HG03045 (cell line): ENCODE results near the gene SMPD4.
"Not testable (repeated sequence)": the region's sequence is repeated elsewhere in the genome, so short reads cannot be mapped to it uniquely, and the experiment has no call there.

Experiments
- ATAC-seq: cut with Tn5 transposase; IDR thresholded peaks from one replicate; pipeline ENCODE4 v1.9.1; 2021; ENCODE audit warnings: mild to moderate bottlenecking, moderate library complexity; ENCODE audit not compliant: unreplicated experiment

Gene SMPD4

DNA sequence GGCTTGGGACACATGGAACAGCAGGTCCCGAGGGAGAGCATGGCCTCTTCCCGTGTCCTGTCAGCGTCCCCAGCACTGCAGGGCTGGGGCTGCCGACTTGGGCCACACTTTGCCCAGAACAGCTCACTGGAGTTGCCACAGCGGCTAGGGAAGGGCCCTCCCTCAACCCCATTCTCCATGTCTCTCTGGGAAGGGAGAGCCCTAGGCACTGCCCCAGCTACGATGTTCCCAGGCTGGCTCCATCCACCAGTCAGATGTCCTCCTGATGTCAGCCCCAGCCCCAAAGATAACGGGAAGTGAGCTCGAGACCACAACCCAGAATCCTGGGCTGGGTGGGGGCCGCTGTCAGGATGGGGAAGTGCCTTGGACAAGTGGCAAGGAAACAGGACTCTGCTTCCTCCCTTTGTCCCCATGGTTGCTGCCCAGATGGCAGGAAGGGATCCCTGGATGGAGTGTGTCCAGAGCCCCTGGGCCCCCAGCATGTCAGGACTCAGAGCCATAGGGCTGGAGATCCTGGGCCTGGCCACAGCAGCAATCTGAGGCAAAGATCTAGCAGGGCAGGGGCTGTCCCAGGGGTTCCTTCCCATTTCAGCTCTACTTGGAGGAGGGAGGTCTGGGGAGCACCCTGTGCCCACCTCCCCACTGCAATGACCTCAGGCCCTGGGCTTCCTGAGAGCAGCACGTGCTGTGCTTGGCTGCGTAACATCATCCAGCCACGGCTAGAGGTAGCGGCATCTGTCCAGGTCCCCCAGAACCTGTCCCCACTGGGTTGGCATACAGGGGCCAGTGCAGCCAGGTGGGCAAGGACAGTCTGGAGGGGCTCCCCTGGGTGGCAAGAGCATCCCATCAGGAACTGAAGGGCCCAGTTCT, 38.8 kb downstream of the SMPD4 start:
- ATAC-seq = not testable (repeated sequence)

DNA sequence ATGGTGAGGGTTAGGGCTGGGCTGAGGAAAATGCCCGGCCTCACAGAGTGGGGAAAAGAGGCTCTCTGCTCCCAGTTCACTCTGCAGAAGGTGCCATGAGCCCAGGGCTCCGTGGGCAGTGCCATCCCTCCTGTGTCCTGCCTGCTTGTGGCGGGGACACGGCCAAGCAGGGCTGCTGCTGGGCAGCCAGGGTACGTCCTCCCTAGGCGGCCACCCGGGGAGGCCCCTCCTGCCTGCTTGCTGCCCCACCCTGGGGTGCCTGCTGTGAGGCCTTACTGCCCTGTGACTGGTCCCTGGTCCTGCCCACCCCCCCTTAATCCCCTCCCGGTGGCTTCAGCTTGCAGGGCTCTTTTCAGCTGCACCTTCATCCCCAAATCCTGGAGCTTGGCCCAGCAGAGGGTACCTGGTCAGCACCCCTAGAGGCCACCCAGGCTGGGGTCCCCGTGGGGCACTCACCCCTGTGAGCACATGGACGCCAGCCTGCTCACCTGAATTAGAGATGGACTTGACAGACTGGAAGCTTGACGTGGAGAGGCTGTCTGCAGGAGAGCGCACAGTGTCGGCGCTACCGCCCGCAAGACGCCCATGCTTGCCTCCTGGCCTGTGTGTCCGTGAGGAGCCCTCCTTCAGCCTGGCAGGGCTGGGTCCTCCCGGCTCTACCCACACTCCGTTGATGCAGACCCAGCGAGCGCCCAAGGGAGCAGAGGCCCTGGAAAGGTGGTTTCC, 39.6 kb downstream of the SMPD4 start:
- not testable (repeated sequence) for ATAC-seq

DNA sequence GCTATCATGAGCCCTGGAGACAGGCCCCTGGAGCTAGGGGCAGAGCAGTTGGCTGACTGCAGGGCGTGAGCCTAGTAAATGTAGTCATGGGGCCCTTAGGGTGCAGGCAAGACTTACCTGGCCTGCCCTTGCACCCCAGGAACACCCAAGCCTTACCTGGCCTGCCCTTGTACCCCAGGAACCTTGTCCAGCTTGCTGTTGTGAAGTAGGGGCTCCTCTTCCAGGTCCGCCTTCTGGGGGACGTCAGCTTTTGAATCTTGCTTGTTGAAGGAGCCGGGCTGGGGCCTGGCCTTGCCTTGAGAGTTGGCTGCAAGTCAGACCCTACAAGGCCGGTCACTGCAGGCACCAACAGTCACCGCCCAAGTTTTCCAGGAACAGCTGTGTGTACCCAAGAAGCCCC, 40.4 kb downstream of the SMPD4 start:
- ATAC-seq = not testable (repeated sequence)

DNA sequence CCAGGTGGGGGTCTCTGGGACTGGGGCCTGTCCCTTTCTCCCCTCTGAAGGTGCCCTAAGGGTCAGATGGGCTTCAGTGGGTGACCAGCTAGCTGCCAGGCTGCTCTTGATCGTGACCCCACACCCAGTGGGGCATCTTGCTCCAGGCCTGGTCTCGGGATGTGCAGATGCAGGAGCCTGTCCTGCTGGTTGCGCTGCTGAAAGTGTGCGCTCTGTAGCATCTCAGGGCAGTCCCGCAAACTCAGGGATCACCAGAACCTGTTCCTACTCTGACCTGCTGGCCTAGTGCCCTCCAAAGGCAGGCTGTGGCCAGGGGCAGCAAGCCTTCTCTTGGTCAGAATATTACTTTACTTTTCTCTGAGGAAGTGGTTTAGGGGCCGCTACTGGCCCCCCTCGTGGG, 40.9 kb downstream of the SMPD4 start:
- ATAC-seq = not testable (repeated sequence)

DNA sequence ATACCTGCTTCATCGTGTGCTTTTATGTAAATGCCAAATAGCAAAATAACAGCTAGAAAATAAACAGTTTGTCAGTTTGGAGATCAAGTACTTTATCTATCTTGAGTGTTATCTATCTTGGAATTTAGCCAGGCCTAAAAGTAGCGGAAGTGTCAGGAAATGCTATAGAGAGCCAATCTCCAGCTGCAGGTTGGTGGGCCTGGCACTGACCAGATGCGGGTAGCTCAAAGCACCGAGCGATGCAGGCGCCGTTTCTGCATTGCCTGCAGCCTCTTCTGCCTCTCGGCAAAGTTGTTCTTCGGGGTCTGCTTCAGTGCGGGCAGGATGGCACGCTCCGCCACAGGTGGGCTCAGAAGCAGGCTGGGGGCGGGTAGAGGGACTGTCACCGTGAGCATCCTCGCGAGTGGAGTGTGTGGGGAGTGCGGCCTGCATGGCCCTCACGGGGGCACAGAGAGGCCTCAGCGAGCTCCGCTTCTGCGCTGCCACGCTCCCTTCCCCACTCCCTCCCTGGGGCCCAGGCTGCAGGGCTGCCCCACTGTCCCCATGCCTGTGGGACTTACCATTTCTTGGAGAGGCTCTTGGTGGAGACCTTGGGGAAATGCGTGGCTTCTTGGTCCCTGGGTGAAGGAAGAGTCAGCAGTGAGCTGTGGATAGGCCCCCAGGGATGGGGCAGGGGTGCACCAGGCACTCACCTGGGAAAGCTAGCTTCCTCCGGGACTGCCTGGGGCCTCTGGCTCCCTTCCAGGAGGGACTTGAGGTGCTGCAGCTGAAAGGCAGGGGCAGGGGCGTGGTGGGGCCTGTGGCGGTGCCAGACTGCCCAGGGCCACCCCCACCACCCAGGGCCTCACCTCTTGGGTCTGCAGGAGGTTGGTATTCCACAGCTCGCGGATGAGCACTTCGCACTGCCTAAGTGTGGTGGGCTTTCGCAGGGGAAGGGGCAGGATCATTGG, 41.8 kb downstream of the SMPD4 start:
- ATAC-seq = not testable (repeated sequence)

DNA sequence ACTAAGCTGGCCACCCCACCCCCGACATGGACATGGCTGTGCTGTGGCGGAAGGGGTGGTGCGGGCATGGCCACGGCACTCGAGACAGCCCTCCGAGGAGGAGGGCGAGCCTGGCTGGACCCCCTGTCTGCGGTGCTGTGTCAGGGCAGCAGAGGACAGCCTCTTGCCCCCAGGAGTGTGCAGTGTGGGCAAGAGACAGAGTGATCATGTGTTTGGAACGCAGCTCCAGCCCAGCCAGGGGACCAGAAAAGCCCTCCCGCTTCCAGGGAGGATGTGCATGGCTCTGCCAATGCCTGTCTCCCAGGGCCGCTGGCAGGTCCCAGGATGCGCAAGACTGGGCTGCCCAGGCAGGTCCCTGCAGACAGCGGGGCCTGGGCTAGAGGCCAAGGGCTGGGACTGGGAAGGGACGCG, 42.6 kb downstream of the SMPD4 start:
- not testable (repeated sequence) for ATAC-seq

DNA sequence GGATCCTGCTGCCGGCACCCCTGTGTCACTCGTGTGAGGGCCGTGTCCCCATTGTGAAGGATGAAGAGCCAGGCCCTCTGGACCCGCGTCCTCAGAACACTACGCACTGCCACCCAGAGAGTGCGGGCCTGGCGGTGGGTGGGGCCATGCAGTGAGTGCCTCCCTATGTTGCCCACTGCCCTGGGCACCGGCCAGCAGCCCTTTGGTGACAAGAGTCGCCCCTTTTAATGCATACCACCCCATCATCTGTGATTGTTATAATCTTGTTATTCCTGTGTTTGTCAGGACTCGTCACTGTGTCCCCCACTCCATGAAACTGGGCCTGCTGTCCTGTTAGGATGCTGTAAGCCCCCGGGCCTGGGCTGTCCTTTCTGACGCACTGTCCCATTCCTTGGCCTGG, 43.1 kb downstream of the SMPD4 start:
- not testable (repeated sequence) for ATAC-seq

DNA sequence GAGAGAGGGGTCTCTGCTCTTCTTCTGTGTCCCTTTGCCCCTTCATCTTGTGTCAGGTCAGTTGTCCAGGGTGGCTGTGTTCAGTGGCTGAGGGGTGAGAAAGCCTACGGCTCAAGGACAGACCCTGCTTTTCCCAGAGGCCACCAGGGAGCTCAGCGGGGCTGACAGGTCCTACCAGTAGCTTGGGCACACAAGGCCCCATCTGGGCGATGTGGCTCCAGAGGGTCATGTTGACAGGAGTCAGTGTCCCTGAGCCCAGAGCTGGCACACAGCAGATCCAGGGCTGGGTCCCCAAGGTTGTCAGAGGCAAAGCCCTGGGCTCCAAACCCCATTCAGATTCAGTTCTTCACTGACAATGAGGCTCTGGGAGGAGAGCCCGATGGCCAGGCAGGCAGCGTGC, 44.3 kb downstream of the SMPD4 start:
- not testable (repeated sequence) for ATAC-seq

DNA sequence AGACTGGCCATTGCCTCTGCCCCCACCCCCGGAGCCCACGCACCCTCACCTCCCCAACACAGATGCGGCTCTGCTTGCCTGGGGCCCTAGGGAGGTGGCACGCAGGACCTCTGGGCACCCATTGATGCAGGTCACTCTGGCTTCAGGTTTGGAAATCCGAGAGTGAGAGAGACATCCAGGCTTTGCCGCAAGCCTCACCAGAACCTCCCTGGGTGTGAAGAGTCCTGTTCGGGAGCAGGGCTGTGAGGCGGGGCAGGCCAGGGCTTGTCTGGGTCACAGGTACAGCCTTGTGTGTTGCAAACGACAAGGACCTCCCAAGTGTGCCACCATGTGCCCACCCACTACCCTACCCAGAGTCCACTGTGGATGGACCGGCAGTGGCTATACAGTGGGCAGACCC, 44.9 kb downstream of the SMPD4 start:
- ATAC-seq = not testable (repeated sequence)

DNA sequence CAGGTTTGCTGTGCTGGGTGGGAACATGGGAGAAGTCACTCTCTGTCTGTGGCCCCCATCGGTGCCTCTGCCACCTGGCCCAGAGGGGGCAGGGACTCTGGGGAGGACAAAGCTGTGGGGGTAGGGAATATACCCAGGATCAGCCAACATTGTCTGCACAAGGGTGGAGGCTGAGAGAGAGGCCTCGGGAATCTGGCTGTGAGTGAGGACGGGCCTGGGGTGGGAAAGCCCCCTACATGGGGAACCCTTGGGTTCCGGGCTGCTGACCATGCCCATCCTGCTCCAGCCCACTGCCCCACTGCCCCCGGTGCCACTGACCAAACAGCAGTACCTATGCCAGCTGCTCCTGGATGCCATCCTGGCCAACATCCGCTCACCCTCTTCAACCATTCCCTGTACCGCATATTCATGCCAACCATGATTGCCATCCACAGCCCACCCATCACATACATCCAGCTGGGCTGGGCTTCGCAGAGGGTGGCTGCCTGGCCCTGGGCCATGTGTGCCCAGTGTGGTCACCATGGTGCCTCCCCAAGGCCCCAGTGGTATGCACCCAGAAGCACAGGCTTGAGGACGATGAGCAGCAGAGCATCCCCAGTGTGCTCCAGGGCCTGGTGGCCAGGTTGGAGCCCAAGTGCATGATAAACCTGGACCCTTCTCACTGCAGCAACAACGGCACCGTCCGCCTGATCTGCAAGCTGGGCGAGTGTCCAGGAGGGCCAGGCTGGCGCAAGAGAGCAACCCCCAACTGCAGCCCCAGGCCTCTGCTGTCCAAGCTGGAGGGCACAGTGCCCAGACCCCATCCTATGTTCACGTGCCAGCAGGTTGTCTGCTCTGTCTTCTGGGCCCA, 45.5 kb downstream of the SMPD4 start:
- ATAC-seq = no peak

DNA sequence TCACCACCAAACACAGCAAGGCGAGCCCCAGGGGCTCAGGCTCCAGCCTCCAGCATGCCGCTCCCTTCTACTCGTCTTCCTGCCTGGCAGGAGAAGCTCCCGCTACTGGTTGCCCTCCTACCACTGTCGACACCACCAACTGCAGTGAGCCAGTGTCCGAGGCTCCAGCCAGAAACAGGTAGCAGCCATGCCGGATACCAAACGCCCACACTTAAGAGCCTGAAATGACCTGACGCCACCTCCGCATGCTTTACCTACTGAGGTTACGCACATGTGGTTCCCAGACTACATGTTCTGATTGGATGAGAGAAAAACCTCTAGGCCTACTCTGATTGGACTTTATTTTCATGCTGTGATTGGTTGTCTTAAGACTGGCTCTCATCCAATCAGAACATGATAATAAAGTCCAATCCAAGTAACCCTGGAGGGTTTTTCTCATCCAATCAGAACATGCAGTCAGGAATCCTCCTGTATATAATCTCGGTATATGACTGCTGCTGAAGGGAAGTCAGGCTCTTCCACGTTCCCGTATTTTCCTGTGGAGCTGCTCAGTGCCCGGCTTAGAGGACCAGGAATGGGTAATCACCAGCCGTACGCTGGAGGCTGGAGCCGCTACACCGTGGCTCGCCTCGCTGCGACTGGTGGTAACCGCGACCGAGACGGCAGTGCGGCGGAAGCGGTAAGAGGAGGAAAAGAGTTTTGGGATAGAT, 52.1 kb downstream of the SMPD4 start, which contains the start of gene POTEF:
TSS of gene POTEF (minus strand) at position 103 of the 710 bp plus-strand sequence. CDS start 8,707 bp downstream, outside the sequence.
- not testable (repeated sequence) for ATAC-seq

DNA sequence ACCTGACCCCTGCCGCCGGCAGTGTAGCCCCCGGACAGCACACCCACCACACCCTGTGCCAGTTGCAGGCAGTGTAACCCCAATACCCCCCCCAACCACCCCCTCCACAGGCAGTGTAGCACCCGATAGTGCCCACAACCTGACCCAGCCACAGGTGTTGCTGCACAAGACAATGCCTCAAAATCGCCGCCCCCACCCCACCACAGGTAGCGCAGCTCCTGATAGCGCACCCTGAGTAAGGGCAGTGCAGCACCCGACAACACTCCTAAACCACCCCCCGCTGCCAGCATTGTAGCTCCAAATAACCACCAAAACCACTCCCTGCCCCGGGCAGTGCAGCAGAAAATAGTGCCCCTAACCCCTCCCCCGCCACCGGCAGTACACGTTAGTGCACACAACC, 52.9 kb downstream of the SMPD4 start:
- ATAC-seq = not testable (repeated sequence)

DNA sequence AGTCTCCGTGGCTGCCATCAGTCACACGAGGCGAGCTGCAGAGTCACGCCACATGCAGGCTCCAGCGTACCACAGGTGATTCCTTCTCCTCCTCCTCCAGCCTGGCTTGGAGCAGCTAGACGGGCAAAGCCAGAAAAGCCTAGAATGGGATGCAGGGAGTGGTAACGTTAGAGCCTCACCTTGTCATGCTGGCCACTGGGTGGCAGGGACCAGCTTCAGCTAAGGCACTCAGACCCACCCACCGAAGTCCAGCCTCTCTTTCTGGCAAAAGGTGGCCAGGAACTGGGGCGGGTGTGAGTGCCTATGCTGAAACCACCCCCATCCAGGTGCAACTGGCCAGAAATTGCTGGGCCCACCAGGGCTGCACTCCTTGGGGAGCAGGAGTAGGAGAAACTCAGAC, 53.7 kb downstream of the SMPD4 start:
- ATAC-seq = not testable (repeated sequence)

DNA sequence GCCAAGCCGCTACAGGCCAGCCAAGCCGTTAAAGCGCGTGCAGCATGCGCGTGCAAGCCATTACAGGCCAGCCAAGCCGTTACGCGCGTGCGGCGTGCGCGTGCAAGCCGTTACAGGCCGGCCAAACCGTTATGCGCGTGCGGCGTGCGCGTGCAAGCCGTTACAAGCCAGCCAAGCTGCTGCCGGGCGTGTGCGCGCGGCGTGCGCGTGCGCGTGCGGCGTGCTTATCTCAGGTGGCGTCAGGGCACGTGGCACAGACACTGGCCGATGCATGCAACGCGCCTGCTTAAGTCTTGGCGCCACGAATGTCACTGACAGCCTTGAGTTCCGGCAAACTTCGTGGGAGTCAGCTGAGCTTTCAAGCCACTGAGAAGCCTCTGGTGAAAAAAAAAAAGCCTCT, 60.5 kb downstream of the SMPD4 start:
- ATAC-seq = not testable (repeated sequence)

DNA sequence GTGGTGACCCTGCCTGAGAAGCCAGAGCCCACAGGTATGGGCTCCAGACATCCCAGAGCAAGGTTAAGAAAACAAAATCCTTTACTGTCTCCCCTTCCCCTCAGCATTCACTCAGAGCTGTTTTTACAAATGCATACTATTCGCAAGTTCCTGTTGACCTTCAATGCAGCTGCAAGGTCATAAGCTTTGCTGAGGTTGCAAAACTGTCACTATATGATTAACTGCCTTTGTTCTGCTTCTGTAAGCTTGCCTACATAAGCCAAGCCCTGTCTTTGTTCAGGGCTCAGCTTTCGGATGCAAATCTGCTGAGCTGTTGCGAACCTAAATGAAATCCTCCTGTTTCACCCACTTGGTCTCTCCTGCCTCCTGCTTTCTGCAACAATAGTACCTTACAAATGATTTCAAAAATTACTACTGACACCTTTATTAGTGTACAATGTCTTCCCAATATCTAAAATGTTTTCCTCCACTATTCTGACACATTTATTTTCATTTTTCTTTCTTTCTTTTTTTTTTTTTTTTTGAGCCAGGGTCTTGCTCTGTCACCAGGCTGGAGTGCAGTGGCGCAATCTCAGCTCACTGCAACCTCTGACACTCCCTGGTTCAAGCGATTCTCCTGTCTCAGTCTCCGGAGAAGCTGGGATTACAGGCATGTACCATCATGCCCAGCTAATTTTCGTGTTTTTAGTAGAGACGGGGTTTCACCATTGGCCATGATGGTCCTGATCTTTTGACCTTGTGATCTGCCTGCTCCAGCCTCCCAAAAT, 78.6 kb downstream of the SMPD4 start:
- not testable (repeated sequence) for ATAC-seq
